NOMO-1 treated with DMSO at 0.1 percent for 48 hours (cell line): Measurements from ENCODE around the gene CCDC102A.
"Not testable (repeated sequence)": the region's sequence is repeated elsewhere in the genome, so short reads cannot be mapped to it uniquely, and the experiment has no call there.

Source experiments
- DNase-seq: peaks from one replicate; lab custom pipeline; 2025; ENCODE audit not compliant: unreplicated experiment; lab: John Stamatoyannopoulos, UW

Gene CCDC102A

DNA sequence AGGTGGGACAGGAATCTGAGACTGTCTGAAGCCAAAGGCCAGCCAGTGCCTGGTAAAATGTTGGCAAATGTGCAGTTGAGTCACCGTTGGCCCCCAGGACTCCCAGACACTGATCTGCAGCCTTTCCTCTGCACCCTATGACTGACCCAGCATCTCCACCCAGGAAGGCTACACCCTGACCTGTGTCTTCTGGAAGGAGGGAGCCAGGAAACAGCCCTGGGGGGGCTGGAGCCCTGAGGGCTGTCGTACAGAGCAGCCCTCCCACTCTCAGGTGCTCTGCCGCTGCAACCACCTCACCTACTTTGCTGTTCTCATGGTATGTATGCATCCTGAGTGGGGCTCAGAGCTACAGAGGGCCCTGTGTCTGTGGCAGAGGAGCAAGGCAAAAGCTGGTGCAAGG is 30.1 kb upstream of the CCDC102A start:
- DNase-seq = no peak

DNA sequence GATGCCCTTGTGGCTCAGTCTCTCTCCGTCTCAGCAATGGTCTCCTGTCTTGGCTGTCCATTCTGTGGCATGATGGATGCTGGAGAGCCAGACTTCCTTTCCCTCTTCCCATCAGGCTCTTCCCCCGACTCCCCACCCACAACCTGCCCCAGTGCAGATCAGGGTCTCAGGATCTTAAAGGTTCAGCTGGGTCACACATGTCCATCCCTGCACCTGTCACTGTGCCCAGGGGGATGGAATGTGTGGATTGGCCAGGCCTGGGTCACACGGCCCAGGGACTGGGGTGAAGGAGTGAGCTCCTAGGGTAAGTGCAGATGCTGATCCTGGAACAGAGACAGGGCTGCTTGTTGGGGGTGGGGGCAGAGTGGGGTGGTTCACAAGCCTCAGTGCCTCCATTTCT is 29.1 kb upstream of the CCDC102A start:
- DNase-seq = no peak

DNA sequence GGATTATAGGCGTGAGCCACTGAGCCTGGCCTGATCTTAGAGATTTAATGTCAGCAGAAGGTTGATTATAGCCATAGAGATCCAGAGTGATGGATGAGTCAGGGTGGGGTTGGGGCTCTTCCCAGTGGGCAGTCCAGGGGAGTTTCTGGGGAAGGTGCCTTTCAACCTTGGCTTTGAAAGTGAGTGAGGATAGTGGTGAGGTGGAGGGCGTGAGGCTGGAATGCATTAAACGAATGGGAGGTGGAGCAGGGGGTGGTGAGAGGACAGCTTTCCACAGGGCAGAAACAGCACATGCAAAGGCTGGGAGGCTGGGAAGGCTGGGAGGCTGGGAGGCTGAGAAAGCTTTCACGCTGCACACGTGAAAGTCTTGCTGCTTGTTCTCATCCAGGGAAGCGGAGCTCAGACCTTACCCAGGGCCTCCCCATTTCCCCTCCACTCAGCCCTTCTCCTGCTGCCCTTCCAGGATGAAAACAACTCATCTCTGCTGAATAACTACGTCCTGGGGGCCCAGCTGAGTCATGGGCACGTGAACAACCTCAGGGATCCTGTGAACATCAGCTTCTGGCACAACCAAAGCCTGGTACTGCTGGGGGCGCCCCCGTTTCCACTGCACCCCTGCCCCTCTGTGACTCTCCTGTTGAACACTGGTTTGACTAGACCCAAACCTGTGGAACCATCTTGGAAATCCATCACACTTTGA is 28.4 kb upstream of the CCDC102A start:
- DNase-seq = no peak

DNA sequence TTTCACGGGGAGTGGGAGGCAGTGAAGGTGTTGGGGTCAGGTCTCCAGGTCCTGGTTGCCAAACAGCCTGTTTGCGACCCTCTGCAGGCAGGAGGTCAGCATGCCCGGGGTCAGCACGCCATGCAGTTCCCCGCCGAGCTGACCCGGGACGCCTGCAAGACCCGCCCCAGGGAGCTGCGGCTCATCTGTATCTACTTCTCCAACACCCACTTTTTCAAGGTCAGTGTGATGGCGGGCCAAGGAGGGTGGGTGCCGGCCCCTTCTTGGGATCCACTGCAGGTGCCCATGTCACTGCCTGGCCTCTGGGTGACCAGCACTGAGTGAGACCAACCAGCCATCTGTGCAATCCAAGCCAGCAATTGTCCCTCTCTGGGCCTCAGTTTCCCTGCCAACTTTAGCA is 27.4 kb upstream of the CCDC102A start:
- no peak for DNase-seq

DNA sequence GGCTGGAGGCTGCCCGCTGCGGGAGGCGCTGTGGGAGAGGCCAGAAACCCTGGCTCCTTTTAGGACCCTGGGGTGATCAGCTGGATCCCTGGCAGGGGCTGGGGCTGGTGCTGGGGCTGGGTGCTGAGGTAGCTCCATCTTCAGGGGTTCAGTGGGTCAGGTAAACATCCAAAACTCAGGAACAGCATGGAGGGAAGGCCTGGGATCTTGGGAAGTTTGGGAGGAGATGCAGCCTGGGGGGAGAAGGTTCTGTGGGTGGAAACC is 27.0 kb upstream of the CCDC102A start:
- DNase-seq = no peak

DNA sequence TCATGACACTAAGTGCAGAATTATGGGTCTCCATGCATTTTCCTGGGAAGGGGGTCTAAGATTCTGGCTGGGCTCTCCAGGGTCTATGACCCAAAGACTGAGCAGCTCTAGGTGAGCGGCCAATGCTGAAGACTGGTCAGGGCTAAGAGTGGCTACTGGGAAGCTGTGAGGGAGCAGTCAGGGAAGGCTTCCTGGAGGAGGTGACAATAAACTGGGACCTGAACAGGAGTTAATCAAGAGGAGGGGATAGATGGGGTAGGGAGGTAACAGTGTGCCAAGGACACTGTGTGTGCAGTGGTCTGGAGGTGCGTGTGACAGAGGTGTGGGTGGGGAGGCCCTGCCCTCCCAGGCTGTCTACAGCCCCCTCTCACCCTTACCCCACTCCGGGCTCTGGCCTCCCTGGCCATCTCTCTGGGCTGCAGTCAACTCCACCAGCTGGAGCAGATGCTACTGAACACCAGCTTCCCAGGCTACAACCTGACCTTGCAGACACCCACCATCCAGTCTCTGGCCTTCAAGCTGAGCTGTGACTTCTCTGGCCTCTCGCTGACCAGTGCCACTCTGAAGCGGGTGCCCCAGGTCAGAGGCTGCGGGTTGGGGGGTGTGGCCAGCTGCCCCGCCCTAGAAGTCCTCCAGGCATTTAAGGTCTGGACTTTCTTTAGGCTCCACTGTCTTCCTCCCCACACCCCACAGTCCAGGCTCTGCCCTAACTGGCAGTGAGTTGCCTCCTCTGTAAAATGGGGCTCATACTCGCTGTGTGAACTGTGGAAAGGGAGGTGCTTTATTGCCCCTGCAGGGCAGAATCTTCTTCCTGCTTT is 26.5 kb upstream of the CCDC102A start:
- no peak for DNase-seq

DNA sequence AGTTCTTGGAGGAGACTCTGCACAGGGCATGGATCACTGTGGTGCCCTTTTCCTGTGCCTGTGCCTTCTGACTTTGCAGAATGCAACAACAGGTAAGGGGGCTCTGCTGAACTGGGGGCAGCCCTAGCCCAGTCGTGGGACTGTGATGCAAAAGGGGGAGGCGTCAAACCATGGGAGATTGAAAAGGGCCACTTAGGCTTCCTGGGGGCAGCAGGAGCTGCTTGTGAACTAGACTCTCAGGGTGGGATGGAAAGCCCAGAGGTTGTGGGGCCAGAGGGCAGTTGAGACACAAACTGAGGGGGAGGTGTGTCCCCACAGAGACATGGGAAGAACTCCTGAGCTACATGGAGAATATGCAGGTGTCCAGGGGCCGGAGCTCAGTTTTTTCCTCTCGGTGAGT is 25.7 kb upstream of the CCDC102A start:
- no peak for DNase-seq

DNA sequence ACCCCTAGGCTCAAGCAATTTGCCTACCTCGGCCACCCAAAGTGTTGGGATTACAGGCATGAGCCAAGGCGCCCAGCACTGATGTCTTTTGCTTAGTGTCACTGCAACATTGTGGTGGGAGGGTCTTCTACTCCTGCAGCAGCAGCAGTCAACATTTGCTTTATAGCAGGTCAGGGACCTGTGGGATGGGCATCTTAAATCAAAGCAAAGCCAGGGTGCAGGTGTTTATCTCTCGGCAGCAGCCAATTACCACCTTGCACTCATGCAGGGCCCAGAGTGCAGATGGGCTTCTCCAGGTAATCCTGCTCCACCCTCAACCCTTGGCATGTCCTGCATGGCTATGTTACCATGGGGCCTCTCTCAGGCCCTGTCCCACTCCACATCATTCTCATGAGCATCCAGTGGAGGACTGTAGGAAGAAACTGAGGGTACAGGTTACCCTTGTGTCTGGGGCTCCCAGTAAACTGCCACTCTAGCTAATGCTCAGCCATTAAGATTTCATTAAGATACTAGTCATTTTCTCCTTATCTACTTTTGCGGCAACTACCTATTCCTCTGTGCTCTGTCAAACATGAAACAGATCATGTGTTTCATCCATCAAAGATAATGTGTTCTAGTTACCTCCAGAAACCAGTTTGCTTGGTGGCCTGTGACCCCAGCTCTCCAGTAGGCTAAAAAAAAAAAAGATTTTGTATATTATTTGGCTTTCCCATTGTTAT is 22.9 kb upstream of the CCDC102A start:
- no peak for DNase-seq

DNA sequence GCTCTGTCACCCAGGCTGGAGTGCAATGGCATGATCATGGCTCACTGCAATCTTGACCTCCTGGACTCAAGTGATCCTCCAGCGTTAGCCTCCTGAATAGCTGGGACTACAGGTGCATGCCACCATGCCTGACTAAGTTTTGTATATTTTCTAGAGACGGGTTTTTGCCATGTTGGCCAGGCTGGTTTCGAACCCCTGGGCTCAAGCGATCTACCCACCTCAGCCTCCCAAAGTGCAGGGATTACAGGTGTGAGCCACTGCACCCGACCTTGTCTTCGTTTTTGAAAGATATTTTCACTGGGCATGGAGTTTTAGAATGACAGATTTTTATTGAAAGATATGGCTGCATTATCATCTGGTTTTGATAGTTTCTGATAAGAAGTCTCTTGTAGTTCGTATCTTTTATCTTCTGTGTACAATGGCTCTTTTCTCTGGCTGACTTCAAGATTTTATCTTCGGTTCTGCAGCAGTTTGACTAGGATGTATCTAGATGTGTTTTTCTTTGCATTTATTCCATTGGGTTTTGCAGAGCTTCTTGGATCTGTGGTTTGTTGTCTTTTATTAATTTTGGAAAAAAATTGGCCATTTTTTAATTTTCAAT is 20.7 kb upstream of the CCDC102A start:
- no peak for DNase-seq

DNA sequence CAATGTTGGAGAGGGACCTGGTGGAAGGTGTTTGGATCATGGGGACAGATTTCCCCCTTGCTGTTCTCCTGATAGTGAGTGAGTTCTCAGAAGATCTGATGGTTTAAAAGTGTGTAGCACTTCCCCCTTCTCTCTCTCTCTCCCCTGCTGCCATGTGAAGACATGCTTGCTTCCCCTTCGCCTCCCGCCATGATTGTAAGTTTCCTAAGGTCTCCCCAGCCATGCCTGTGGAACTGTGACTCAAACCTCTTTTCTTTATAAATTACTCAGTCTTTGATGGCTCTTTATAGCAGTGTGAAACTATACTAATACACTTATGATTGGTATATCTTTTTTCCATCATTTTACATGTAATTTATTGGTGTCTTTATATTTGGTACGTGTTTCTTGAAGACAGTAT is 19.5 kb upstream of the CCDC102A start:
- DNase-seq = no peak

DNA sequence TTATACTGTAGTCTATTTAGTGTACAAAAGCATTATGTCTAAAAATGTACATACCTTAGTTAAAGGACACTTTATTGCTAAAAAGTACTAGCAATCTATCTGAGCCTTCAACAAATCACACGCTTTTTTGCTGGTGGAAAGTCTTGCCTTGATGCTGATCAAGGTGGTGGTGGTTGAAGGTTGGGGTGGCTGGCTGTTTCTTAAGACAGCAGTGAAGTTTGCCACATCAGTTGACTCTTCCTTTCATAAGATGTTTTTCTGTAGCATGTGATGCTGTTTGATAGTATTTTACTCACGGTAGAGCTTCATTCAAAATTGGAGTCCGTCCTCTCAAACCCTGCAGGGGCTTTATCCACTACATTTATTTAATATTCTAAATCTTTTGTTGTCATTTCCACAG is 14.7 kb upstream of the CCDC102A start:
- no peak for DNase-seq

DNA sequence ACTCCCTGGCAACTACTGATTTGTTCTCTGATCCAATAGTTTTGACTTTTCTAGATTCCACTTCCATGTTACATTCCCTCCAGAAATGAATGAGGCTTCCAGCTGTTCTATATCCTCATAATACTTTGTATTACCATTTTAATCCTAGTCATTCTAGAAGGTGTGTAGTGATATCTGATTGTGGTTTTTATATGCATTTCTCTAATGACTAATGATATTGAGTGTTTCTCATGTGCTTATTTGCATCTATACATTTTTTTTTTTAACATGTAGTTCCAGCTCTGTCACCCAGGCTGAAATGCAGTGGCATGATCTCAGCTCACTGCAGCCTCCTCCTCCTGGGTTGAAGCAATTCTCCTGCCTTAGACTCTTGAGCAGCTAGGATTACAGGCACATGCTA is 13.4 kb upstream of the CCDC102A start:
- no peak for DNase-seq

DNA sequence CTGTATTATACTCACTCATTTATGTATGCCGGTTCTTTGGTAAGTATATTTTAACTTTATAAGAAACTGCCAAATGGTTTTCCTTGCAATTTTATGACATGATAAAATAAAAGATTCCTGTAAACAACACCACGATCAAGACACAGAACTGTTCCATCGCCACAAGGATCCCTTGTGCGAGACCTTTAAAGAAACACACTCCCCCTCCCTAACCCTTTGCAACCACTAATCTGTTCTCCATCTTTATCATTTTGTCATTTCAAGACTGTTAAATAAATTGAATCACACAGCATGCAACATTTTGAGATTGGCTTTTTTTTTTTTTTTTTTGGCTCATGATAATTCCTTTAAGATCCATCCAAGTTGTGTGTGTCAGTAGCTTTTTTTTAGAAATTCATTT is 12.0 kb upstream of the CCDC102A start:
- DNase-seq = no peak

DNA sequence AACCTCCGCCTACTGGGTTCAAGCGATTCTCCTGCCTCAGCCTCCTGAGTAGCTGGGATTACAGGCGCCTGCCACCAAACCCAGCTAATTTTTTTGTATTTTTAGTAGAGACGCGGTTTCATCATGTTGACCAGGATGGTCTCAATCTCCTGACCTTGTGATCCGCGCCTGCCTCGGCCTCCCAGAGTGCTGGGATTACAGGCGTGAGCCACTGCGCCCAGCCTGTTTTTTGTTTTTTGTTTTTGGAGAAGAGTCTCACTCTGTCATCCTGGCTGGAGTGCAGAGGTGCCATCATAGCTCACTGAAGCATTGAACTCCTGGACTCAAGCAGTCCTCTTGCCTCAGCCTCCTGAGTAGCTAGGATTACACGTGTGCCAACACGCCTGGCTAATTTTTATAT is 11.2 kb upstream of the CCDC102A start:
- not testable (repeated sequence) for DNase-seq

DNA sequence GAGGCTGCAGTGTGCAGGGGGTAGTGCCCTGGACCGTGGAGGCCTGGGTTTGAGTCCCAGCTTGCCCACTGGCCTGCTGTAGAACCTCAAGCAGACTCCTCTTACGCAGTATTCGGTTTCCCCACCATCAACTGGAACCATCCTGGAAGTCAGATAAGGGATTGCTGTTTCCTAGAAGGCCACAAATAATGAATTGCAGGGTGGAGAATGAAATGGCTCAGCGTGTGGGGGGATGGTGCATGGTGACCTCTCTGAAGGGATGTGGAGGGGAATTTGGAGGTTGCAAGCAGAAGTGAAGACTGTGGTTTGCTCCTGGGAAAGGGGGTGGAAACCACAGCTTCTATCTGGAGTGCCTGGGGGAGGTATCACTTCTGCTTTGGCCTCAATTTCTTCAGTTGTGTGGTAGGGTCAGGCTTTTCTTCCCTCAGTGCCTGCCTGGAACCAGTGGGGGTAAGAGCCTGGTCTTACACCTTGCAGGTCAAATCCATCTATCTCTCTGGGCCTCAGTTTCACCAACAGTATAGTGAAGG is 7.8 kb upstream of the CCDC102A start:
- DNase-seq = peak; percentile 99

DNA sequence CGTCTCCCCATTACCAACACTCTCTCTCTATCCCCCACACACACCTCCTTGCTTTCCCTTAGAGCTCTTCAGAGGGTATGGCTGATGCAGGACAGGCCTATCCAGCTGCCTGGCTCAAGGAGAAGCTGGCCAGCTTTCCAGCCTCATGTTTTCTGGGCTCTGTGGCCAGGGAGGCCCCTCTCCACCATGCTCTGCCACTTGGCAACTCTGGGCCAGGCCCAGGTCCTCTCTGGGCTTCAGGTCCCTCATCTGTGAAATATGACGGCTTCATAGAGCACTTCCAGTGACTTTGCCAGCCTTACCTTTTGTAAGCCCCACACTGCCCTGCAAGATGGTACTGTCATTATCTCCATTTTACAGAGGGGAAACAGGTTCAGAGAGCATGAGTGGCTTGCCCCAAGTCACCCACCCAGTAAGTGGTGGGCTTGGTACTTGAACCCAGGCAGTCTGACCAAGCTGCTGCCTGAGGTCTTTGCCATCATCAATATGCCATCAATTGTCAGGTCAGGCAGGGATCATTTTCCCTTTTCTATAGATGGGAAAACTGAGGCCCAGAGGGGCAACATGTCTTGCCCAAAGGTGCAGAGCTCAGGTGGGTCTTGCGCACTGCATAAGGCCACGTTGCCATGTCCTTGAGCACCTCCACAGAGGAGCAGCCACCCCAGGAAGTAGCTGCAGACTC is 5.5 kb upstream of the CCDC102A start:
- no peak for DNase-seq

DNA sequence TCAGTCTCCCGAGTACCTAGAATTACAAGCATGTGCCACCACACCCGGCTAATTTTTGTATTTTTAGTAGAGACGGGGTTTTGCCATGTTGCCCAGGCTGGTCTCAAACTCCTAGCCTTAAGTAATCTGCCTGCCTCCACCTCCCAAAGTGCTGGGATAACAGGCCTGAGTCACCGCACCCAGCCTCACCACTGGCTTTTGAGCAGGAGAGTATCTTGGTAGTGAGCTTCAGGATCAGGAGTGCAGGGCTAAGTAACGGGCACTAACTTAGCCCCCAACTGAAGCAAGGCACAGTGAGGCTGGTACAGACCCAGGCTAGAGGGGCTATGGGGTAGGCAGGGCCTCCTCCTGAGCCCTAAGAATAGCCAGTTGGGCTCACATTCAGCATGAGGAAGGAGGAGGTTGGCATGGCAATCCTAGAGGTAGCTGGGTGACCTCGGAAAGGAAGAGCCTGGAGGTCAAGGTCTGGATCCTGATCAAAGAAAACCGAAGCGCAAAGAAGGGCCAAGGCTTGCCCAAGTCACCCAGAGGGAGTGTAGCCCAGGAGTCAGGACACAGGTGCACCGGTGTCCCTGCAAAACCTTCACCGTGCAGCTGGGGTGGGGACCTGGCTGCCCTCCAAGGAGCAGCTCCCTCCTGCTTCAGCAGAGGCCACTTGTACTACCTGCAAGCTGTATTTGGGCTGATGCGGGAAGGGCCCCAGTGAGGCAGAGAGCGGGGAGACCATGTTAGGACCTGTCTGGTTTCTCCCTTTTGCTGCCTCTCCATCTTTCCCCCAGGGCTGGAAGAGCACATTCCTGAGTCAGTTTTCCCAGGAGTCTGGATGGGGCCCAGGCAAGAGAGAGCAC is 4.8 kb upstream of the CCDC102A start:
- no peak for DNase-seq

DNA sequence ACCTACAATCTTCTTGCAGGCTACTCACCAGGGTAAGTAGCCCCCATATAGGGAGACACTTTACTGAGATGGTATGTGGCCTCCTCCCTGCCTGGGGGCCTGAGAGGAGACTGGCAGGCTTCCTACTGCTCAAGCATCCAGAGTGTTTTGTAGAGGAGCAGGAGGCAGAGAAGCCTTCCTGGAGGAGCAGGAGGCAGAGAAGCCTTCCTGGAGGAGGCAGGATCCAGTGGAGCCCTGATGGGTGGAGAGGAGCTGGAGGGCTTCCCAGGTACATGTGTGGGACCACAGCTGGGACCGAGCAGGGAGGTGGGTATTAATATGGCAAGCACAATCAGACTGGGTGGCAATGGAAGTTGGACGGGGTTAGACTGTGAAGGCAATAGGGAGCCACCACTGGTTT is 4.0 kb upstream of the CCDC102A start:
- no peak for DNase-seq

DNA sequence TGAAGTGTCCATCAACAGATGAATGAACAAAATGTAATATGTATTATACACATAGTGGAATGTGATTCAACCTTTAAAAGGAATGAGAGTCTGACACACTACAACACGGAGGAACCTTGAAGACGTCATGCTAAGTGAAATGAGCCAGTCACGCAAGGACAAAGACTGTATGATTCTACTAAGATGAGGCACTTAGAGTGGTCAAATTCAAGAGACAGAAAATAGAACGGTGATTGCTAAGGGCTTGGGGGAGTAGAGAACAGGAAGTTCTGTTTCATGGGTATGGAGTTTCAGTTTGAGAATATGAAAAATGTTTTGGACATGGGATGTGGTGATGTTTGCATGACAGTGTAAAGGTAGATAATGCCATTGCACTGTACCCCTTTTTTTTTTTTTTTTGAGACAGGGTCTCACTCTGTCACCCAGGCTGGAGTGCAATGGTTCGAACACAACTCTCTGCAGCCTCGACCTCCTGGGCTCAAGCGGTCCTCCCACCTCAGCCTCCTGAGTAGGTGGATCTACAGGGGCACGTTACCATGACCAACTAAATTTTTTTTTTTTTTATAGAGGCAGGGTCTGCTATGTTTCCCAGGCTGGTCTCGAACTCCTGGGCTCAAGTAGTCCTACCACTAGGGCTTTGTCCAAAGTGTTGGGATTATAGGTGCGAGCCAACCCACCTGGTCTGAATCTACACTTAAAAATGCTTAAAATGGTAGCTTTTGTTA is 2.9 kb upstream of the CCDC102A start:
- peak; percentile 64 for DNase-seq
